ENCODE measurements around the gene APMAP.
A peak's percentile ranks its signal among the peaks of the same experiment; 100 is the strongest.

APMAP gene, protein sequence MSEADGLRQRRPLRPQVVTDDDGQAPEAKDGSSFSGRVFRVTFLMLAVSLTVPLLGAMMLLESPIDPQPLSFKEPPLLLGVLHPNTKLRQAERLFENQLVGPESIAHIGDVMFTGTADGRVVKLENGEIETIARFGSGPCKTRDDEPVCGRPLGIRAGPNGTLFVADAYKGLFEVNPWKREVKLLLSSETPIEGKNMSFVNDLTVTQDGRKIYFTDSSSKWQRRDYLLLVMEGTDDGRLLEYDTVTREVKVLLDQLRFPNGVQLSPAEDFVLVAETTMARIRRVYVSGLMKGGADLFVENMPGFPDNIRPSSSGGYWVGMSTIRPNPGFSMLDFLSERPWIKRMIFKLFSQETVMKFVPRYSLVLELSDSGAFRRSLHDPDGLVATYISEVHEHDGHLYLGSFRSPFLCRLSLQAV

DNA sequence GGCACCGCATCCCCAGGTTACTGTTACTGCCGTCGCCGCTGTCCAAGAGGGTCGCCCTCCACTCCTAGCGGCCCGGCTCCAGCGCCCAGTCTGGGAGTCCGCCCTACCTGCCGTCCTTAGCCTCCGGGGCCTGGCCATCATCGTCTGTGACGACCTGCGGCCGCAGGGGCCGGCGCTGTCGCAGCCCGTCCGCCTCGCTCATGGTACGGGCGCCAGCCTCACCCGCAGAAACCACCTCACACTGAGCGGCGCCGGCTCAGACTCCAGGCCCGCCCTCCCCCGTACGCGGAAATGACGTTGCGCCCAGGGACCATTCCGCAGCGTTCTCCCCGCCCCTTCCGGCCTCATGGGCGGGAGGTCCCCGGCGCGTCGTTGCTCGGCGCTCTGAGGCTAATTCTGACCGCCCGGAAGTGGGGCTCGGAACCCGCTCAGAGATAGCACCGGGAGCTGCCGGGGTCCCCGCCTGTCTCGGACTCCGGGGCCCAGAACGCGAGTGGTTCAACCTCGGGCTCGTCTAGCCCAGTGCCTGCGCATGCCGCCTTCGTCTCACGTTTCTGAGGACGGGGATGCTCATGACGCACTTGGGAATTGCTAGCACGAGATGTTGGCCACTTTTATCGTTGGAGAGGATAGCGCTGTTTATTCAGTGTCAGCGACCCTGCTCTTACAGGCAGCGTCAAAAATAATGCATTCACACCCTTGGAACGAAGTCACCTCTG, at the start of gene APMAP:
TSS of gene APMAP (minus strand) at position 265 of the 719 bp plus-strand sequence. CDS start at position 202, 63 bp downstream.
- H3K4me3 ChIP-seq (ENCODE audit: low read length), result peak within 1 kb of the TSS; percentile 62
- no peak for TF ChIP-seq ZNF274 (IDR thresholded peaks at IDR 0.05; ENCODE audit: low read depth, low read length)

- no peak for TF ChIP-seq ZNF274 (IDR thresholded peaks at IDR 0.05; ENCODE audit: low read depth, low read length)
- H3K4me3 ChIP-seq (ENCODE audit: low read length), result no peak overlapping the region
Measured at GRCh38 chr20:25041813-25042530, 49.4 kb upstream of the APMAP start.

GRCh38 chr20:25040438-25040831, 47.9 kb upstream of the APMAP start:
- H3K4me3 ChIP-seq (ENCODE audit: low read length), result no peak overlapping the region
- no peak for TF ChIP-seq ZNF274 (IDR thresholded peaks at IDR 0.05; ENCODE audit: low read depth, low read length)

DNA sequence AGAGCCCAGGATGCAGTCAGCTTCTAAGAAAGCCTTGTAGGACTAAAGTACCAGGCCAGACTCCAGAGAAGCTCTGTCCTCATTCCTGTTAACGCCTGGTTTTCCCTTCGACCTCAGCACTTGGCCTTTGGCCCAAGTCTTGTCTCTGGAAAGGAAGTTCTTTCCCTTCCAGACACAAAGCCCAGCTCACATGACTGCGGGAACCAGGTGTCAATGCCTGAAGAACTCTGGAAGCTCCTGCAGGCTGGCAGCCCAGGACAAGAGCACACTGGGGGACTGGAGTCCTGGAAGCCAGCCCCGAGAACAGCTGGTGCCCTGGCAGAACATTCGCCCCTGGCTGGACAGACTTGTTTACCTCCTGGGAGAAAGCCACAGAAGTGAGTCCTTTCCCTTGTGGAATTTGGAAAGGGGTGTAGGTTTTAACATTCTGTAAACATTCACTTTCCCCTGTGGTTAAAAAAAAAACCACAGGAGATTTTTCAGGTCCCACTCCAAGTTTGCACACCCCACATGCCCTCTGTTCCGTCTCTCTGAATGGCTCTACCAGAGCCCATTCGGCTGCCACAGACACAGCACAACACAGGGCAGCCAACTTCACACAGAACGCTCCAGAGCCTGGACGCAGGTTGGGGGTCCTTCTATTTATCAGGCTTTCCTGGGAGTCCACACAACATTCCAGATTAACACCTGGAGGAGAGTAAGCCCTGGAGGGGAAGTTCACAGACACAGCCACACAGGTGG, 47.3 kb upstream of the APMAP start:
- H3K4me3 ChIP-seq (ENCODE audit: low read length), result no peak overlapping the region
- TF ChIP-seq ZNF274 (IDR thresholded peaks at IDR 0.05; ENCODE audit: low read depth, low read length), result no peak

DNA sequence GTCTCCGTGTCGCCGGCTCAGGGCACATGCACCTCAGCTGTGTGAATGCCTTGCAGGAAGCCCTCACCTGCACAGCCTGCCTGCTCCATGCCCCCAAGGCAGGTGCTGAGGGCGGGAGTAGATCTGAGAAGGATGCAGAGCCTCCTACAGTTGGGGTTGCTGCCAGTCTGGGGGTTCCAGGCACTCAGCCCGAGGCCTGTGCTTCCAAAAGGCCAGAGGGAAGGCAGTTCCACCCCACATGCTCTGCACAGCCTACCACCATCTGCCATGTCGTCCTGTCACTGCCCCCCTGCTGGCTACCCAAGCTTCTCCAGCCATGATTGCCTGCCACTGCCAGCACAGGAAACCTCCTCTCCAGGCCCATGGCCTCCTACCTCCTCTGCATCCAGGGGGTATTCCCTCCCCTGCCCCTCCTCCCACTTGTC, 46.1 kb upstream of the APMAP start:
- no peak for TF ChIP-seq ZNF274 (IDR thresholded peaks at IDR 0.05; ENCODE audit: low read depth, low read length)

GRCh38 chr20:25038103-25038410, 45.5 kb upstream of the APMAP start:
- H3K4me3 ChIP-seq (ENCODE audit: low read length), result no peak overlapping the region
- no peak for TF ChIP-seq ZNF274 (IDR thresholded peaks at IDR 0.05; ENCODE audit: low read depth, low read length)

More for the DNA sequence above, 46.1 kb upstream of the APMAP start:
- no peak overlapping the region for H3K4me3 ChIP-seq (ENCODE audit: low read length)

DNA sequence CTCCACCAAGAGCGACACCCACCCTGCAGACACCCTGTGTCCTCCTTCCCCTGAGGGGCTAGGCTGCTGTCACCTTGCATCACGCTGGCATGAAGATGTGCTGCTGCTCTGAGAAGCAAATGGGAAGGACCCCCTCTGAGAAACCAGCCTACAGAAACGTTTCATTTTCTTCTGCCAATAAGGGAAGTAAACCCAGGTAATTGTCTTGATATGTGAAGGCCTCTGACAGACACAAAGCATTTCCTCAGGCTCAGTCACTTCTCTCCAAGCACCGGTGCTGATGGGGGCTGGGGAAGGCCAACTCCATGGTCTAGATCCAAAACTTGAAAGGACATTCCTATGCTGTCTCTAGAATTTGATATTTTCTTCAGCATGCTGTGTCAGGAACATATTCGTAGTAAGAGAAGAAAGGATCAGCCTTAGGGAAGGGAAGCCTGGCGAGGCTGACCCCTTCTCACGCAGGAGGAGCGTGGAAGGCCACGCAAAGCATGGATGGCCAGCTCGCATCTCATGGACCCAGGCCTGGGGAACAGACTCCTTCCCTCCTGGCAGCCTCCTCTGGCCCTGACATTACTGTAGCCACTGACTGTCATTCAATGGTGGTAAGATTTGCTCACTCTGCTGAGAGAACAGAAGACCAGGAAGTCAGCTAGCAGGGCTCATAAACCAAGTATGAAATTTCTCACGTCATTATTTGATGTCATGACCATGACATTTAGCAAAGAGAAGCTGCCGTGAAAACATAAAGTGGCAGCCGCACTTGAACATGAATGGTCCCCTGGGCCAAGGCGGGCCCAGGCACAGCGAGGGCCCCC, 44.9 kb upstream of the APMAP start:
- H3K4me3 ChIP-seq (ENCODE audit: low read length), result no peak overlapping the region

GRCh38 chr20:25036331-25036936, 43.9 kb upstream of the APMAP start:
- H3K4me3 ChIP-seq (ENCODE audit: low read length), result peak overlapping the region; percentile 31; the same call in 1 of the 2 replicates
- TF ChIP-seq ZNF274 (IDR thresholded peaks at IDR 0.05; ENCODE audit: low read depth, low read length), result no peak

More for the DNA sequence above, 44.9 kb upstream of the APMAP start:
- TF ChIP-seq ZNF274 (IDR thresholded peaks at IDR 0.05; ENCODE audit: low read depth, low read length), result no peak

DNA sequence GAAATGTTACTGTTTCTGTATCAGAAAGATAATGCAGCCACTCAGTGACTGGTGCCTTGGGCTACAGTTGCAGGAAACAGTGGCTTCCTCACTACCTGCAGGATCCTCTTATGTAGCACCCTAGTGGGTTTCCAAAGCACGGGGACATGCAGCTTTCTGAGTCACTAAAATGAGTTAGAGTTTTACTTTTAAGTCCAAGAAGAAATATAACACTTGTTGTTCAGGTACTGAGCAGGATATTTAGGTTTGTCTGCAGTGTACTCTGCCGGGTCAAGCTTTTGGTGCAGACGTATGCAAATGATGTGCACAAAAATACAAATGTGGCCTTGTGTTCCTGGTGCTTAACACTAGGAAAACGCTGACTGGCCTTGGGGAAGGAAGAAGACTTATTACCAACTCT, 43.4 kb upstream of the APMAP start:
- peak overlapping the region; percentile 31; the same call in 1 of the 2 replicates for H3K4me3 ChIP-seq (ENCODE audit: low read length)
- TF ChIP-seq ZNF274 (IDR thresholded peaks at IDR 0.05; ENCODE audit: low read depth, low read length), result no peak

DNA sequence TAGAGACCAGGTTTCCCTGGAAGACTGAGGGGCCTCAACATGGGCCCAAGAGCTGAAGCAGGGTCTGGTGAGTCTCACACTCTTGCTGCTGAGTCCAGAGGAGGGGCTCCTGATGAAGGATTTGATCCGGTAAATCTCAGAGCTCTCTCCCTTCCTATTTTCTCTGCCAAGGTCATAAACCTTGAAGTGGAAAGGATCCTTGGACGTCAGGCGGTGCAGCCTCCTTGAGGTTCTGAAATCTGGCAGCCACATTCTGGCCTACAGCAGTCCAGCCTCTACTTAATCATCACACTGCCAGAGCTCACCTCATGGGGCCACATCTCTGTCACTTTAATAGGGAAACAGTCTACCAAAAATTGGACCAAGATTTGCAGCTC, 41.4 kb upstream of the APMAP start:
- no peak overlapping the region for H3K4me3 ChIP-seq (ENCODE audit: low read length)
- no peak for TF ChIP-seq ZNF274 (IDR thresholded peaks at IDR 0.05; ENCODE audit: low read depth, low read length)

- TF ChIP-seq ZNF274 (IDR thresholded peaks at IDR 0.05; ENCODE audit: low read depth, low read length), result no peak
- H3K4me3 ChIP-seq (ENCODE audit: low read length), result no peak overlapping the region
Measured at GRCh38 chr20:25033265-25033923, 40.8 kb upstream of the APMAP start.
